Prostate gland (tissue), 2 donors: Measurements from ENCODE around the gene A3GALT2. TPM values are rescaled to one million over a fixed set of nuclear protein-coding genes. Genes with fewer than 3 reads are reported as not detected.

Source experiments
- DNase-seq: peaks from one replicate; pipeline ENCODE4 v3.0.0-alpha.2; 2019; ENCODE audit warnings: low spot score
- H3K27ac ChIP-seq, 2 donors: fragments of 200-600 bp; sonication (generic); 2 replicates each; pipeline ENCODE4 v1.5.1; 2017 to 2019
- H3K27me3 ChIP-seq: fragments of 200-600 bp; sonication (generic); replicated peaks from 2 replicates; pipeline ENCODE4 v1.5.1; 2019; ENCODE audit not compliant: insufficient read depth
- H3K36me3 ChIP-seq, 2 donors: fragments of 200-600 bp; sonication (generic); 1 replicate in 1 of 2; 2 replicates in 1 of 2; pipeline versions ENCODE4 v1.5.1 to v1.8.1; 2017 to 2019
- H3K4me1 ChIP-seq: fragments of 200-600 bp; sonication (generic); replicated peaks from 2 replicates; pipeline ENCODE4 v1.5.1; 2019
- H3K4me3 ChIP-seq, 2 donors: fragments of 200-600 bp; sonication (generic); 2 replicates each; pipeline ENCODE4 v1.5.1; 2017 to 2019
- H3K9me3 ChIP-seq: fragments of 200-600 bp; sonication (generic); 2 replicates; pipeline ENCODE4 v1.5.1; 2017
- CTCF ChIP-seq, 4 experiments: fragments of 200-600 bp in 2 of 4; fragments of 450-650 bp in 2 of 4; sonication (generic) in 2 of 4; IDR thresholded peaks; 1 replicate in 3 of 4; 2 replicates in 1 of 4; pipeline ENCODE4 v1.5.1; 2016 to 2019; ENCODE audit warnings: antibody characterized with exemption in 4 of 4, mild to moderate bottlenecking in 2 of 4, moderate library complexity in 2 of 4
- POLR2A ChIP-seq: fragments of 450-650 bp; IDR thresholded peaks from one replicate; pipeline ENCODE4 v1.6.1; 2016; ENCODE audit warnings: antibody characterized with exemption, mild to moderate bottlenecking
- POLR2AphosphoS5 ChIP-seq: sonication (generic); formaldehyde crosslinking; IDR thresholded peaks from one replicate; pipeline ENCODE4 v1.6.1; 2017; ENCODE audit warnings: antibody characterized with exemption
- WGBS: methylation state at CpG from one replicate; pipeline ENCODE4 v1.1.5; 2018; 5-methylcytosine and 5-hydroxymethylcytosine counted together
- intact Hi-C: fragments of 100-400 bp; cut with DNase I; formaldehyde crosslinking; loops from one replicate; pipeline ENCODE4 v1.14.2; 2022
- total RNA-seq, 2 donors: library from RNA; depleted of rRNA; stranded (reverse); fragments of >200 nt; gene quantifications; one replicate each; pipeline ENCODE4 v1.1.0, GENCODE V29; 2016

A3GALT2 gene
- total RNA-seq, 2 donors from 2014 or later = 0.46 TPM; not detected in 1

- no peak for TF ChIP-seq POLR2AphosphoS5
- no peak for TF ChIP-seq POLR2A
- TF ChIP-seq CTCF (IDR thresholded peaks at IDR 0.05) = no peak
- Histone ChIP-seq H3K27me3 (no peaks in the 10 kb centered on the region), H3K9me3 (no peaks in the 10 kb centered on the region), H3K27ac (no peak overlapping the region), H3K36me3 (no peaks in the 10 kb centered on the region), H3K4me1 (peaks cover 6% of the 10 kb centered on the region), H3K4me3 (peak overlapping the region in 1 of 2 donors; percentile 13)
- no peak for DNase-seq
- intact Hi-C loops = no loop called here
- WGBS = 14% methylated on average over 72 of the region's 113 CpGs
Measured at GRCh38 chr1:33306653-33307493, 14.0 kb downstream of the A3GALT2 start.

GRCh38 chr1:33305816-33306652 lies 14.9 kb downstream of the A3GALT2 start:
- no peak for DNase-seq
- TF ChIP-seq POLR2AphosphoS5 = no peak
- TF ChIP-seq POLR2A = no peak
- TF ChIP-seq CTCF (IDR thresholded peaks at IDR 0.05) = no peak
- H3K36me3 ChIP-seq = no peaks in the 10 kb centered on the region
- WGBS = 69% methylated on average over 20 of the region's 20 CpGs
- H3K27me3 ChIP-seq = no peaks in the 10 kb centered on the region
- no peak overlapping the region for H3K27ac ChIP-seq
- H3K9me3 ChIP-seq = no peaks in the 10 kb centered on the region
- peaks cover 6% of the 10 kb centered on the region for H3K4me1 ChIP-seq
- intact Hi-C loops = no loop called here
- H3K4me3 ChIP-seq = peak overlapping the region in 1 of 2 donors; percentile 13

GRCh38 chr1:33305016-33305415 lies 15.9 kb downstream of the A3GALT2 start:
- no peak for DNase-seq
- intact Hi-C loops = no loop called here
- no peak for TF ChIP-seq POLR2AphosphoS5
- TF ChIP-seq POLR2A = no peak
- TF ChIP-seq CTCF (IDR thresholded peaks at IDR 0.05) = no peak
- Histone ChIP-seq H3K4me1 (peaks cover 6% of the 10 kb centered on the region), H3K27ac (no peak overlapping the region), H3K9me3 (no peaks in the 10 kb centered on the region), H3K4me3 (no peak overlapping the region), H3K36me3 (no peaks in the 10 kb centered on the region), H3K27me3 (no peaks in the 10 kb centered on the region)
- WGBS = 91% methylated on average over 5 of the region's 5 CpGs

- WGBS = 100% methylated on average over 1 of the region's 1 CpG
- no peak for DNase-seq
- Histone ChIP-seq H3K4me1 (peaks cover 6% of the 10 kb centered on the region), H3K27ac (no peak overlapping the region), H3K27me3 (no peaks in the 10 kb centered on the region), H3K4me3 (no peak overlapping the region), H3K9me3 (no peaks in the 10 kb centered on the region), H3K36me3 (no peaks in the 10 kb centered on the region)
- TF ChIP-seq POLR2AphosphoS5 (no peak), CTCF (IDR thresholded peaks at IDR 0.05) (no peak), POLR2A (no peak)
- intact Hi-C loops = no loop called here
Measured at GRCh38 chr1:33302325-33302724, 18.6 kb downstream of the A3GALT2 start.
